GM12891 (cell line): ENCODE data around the gene TBL3.
A peak's percentile ranks its signal among the peaks of the same experiment; 100 is the strongest.

Source experiments
- DNase-seq: peaks from one replicate; pipeline ENCODE4 v3.0.0; 2011; ENCODE audit warnings: low spot score; ENCODE audit not compliant: insufficient read length
- FAIRE-seq: peaks from 2 replicates; lab custom pipeline; 2011; peaks lifted over from hg19 to GRCh38; lab: Jason Lieb, UNC
- PAX5 ChIP-seq: IDR thresholded peaks from 2 replicates; pipeline ENCODE4 v1.6.1; 2011; ENCODE audit warnings: low read length, moderate library complexity, mild to moderate bottlenecking; ENCODE audit not compliant: insufficient read depth, severe bottlenecking
- POLR2A ChIP-seq: IDR thresholded peaks from 2 replicates; pipeline ENCODE4 v1.6.1; 2011; ENCODE audit warnings: low read depth, low read length, control low read depth
- POLR2AphosphoS5 ChIP-seq: IDR thresholded peaks from 2 replicates; pipeline ENCODE4 v1.6.1; 2011; ENCODE audit warnings: low read depth, low read length, control low read depth
- POU2F2 ChIP-seq: IDR thresholded peaks from 2 replicates; pipeline ENCODE4 v1.6.1; 2011; ENCODE audit warnings: low read depth, mild to moderate bottlenecking, control low read depth, low read length, moderate library complexity
- SPI1 ChIP-seq: IDR thresholded peaks from 2 replicates; pipeline ENCODE4 v1.6.1; 2011; ENCODE audit warnings: low read depth, low read length, control low read depth
- TAF1 ChIP-seq: IDR thresholded peaks from 2 replicates; pipeline ENCODE4 v1.6.1; 2011; ENCODE audit warnings: low read depth, low read length, control low read depth

TBL3 gene

GRCh38 chr16:1975432-1976215 is 3.8 kb downstream of the TBL3 start:
- TF ChIP-seq TAF1: no peak
- no peak for TF ChIP-seq POLR2AphosphoS5
- TF ChIP-seq POU2F2: no peak
- no peak for TF ChIP-seq POLR2A
- TF ChIP-seq SPI1: no peak
- TF ChIP-seq PAX5: no peak
- no peak for DNase-seq
- no peak for FAIRE-seq

GRCh38 chr16:1976216-1976520 is 4.3 kb downstream of the TBL3 start:
- no peak for FAIRE-seq
- no peak for DNase-seq
- TF ChIP-seq POU2F2 (no peak), POLR2A (no peak), SPI1 (no peak), PAX5 (no peak), TAF1 (no peak), POLR2AphosphoS5 (no peak)

DNA sequence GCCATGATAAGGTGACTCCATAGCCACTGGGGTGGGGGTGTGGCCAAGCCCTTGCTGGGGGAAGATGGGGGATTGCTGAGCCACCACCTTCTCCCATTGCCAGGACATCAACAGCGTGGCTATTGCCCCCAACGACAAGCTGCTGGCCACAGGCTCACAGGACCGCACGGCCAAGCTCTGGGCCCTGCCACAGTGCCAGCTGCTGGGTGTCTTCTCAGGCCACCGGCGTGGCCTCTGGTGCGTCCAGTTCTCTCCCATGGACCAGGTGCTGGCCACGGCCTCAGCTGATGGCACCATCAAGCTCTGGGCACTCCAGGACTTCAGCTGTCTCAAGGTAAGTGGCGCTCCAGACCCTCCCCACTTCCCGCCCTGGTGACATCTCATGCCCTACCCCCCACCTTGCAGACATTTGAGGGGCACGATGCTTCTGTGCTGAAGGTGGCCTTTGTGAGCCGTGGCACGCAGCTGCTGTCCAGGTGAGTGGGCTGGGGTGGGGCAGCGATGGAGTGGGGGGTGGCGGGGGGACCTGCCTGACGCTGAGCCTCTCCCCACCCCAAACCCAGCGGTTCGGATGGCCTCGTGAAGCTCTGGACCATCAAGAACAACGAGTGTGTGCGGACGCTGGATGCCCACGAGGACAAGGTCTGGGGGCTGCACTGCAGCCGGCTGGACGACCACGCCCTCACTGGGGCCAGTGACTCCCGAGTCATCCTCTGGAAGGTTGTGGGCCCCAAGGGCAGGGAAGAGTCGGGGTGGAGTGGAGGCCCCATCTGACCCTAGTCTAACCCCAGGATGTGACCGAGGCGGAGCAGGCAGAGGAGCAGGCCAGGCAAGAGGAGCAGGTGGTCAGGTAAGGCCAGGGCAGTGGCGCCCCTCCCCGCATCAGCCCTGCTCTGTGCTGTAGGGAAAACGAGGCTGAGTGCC is 5.4 kb downstream of the TBL3 start:
- no peak for TF ChIP-seq PAX5
- TF ChIP-seq POLR2A: no peak
- TF ChIP-seq SPI1: no peak
- no peak for TF ChIP-seq POLR2AphosphoS5
- TF ChIP-seq POU2F2: no peak
- no peak for TF ChIP-seq TAF1
- DNase-seq (no peak), FAIRE-seq (no peak)

DNA sequence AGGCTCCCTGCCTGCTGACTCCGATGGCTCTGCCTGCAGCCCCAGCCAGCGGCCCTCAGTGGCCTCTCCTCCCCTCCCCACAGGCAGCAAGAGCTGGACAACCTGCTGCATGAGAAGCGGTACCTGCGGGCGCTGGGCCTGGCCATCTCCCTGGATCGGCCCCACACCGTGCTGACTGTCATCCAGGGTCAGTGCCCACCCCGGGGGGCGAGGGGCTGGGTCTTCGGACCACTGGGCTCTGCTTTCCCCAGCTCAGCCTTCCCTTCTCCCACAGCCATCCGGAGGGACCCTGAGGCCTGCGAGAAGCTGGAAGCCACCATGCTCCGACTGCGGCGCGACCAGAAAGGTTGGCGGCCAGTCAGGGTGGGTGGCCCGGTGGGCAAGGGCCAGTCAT is 6.0 kb downstream of the TBL3 start:
- no peak for DNase-seq
- TF ChIP-seq PAX5 (no peak), TAF1 (no peak), POLR2AphosphoS5 (no peak), POLR2A (no peak), POU2F2 (no peak), SPI1 (no peak)
- no peak for FAIRE-seq

- no peak for TF ChIP-seq SPI1
- TF ChIP-seq TAF1: no peak
- TF ChIP-seq POLR2A: no peak
- no peak for TF ChIP-seq PAX5
- no peak for TF ChIP-seq POU2F2
- no peak for TF ChIP-seq POLR2AphosphoS5
- FAIRE-seq (no peak), DNase-seq (no peak)
Observed at GRCh38 chr16:1978476-1979120, 6.7 kb downstream of the TBL3 start.

DNA sequence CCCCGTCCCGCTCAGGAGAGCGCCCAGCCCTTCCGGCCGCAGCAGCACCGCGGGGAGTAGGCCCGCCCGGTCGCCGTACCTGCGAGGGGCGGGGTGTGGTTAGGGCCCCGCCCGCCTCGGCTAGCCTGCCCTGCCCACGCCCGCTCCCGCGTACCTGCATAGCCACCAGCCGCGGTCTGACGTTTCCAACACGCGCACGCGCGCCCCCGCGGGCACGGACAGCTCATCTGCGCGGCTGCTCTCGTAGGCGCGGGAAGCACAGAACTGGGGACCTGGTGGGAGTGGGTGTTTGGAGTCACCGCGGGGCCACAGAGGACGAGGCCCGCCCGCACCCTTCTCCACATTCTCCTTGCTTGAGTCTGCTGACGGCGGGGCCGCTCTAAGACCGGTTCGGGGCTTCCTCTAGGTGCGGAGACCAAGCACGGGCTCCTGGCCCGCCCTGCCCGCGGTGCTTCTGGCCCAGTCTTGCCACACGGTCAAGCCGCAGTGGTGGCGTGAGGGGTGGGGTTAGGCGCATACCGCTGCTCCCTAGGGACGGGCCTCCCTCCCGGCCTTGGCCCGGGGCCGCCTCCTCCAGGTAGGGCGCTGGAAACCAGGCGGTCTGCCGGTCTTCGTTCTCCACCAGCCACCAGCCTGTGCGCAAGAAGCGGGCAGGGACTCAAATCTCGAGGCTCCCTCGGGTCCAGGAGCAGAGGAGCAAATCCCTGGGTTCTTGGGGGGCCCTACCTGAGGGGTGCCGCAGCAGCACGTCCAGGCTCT is 7.6 kb downstream of the TBL3 start:
- TF ChIP-seq POLR2A (no peak), TAF1 (no peak), SPI1 (no peak), PAX5 (no peak), POLR2AphosphoS5 (no peak), POU2F2 (no peak)
- FAIRE-seq: no peak
- DNase-seq: no peak

DNA sequence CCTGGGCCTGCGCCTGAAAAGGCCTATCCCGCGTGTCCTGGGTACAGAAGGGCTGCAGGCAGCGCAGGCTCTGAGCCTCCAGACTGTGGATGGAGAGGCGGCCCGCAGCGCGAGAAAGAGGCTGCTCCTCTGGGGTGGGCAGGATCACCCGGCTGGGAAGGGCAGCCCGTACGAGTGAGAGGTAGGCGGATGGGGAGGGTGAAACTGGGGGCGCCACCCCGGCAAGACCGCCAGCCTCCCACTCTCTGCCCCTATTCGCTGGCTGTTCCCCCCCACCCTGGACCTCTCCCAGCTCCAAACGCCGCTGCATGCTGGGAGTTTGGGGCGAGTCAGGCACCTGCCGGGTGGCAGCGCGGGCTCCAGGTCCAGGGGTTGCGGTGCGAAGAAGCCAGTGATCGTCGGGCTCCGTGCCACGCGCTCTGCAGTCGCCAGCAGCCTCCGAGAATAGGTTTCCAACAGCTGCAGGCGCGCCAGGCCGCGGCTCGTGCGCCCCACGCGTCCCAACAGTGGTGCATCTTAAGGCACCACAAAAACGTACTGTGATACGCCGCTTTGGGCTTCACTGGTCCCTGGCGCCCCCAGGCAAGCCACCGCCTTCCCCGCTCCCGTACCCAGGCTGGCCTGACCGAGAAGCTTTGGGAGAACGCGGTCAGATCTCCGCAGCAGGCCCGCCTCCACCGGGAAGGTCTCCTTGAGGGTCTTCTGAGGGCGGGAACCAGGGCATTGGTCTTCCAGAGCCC is 8.3 kb downstream of the TBL3 start:
- TF ChIP-seq PAX5 (no peak), TAF1 (no peak), SPI1 (no peak)
- FAIRE-seq (no peak), DNase-seq (no peak)

GRCh38 chr16:1980770-1981087 is 8.9 kb downstream of the TBL3 start:
- FAIRE-seq (peak; percentile 38), DNase-seq (no peak)
- no peak for TF ChIP-seq PAX5
- no peak for TF ChIP-seq POU2F2
- no peak for TF ChIP-seq SPI1
- no peak for TF ChIP-seq POLR2AphosphoS5
- TF ChIP-seq POLR2A: no peak
- no peak for TF ChIP-seq TAF1
